Measurements from ENCODE around the gene PROX1.

GRCh38 chr1:213940947-213941346 lies 46.8 kb upstream of the PROX1 start:
- TF ChIP-seq SP1 (IDR thresholded peaks at IDR 0.05) (no peak), PKNOX1 (IDR thresholded peaks at IDR 0.05) (no peak), ARNT (IDR thresholded peaks at IDR 0.05) (no peak), L3MBTL2 (conservative IDR thresholded peaks at IDR 0.05) (no peak)

Measured in HEK293T (cell line).